Mesenchymal stem cell (in vitro differentiated cells and primary cell): ENCODE data around the gene SMC3.

ENCODE experiments used
- DNase-seq: peaks from one replicate; pipeline ENCODE4 v3.0.0-alpha.2; 2013
- H2AFZ ChIP-seq: one replicate; pipeline ENCODE4 v1.6.1; 2013; ENCODE audit warnings: low read depth, mild to moderate bottlenecking, control low read depth, inconsistent platforms, low read length, moderate library complexity
- H2AK5ac ChIP-seq: 2 replicates; pipeline ENCODE4 v1.6.1; 2013; ENCODE audit warnings: low read length, moderate library complexity, mild to moderate bottlenecking, inconsistent platforms; ENCODE audit not compliant: severe bottlenecking
- H2BK120ac ChIP-seq: one replicate; pipeline ENCODE4 v1.6.1; 2013; ENCODE audit warnings: low read depth, mild to moderate bottlenecking, inconsistent platforms, low read length, moderate library complexity
- H2BK12ac ChIP-seq, 2 experiments: one replicate each; pipeline ENCODE4 v1.6.1; 2013; ENCODE audit warnings: inconsistent platforms in 2 of 2, low read length in 2 of 2, mild to moderate bottlenecking in 2 of 2, moderate library complexity in 2 of 2, control low read depth in 1 of 2
- H2BK15ac ChIP-seq: one replicate; pipeline ENCODE4 v1.6.1; 2013; ENCODE audit warnings: mild to moderate bottlenecking, low read depth, inconsistent platforms; ENCODE audit not compliant: poor library complexity, severe bottlenecking
- H2BK5ac ChIP-seq: 2 replicates; pipeline ENCODE4 v1.6.1; 2013; ENCODE audit warnings: low read depth, mild to moderate bottlenecking, low read length, control low read depth, inconsistent platforms; ENCODE audit not compliant: poor library complexity, severe bottlenecking
- H3K14ac ChIP-seq, 2 experiments: one replicate each; pipeline ENCODE4 v1.6.1; 2013; ENCODE audit warnings: inconsistent platforms in 2 of 2, low read length in 2 of 2, control low read depth in 1 of 2, mild to moderate bottlenecking in 1 of 2, moderate library complexity in 1 of 2
- H3K18ac ChIP-seq, 2 experiments: one replicate each; pipeline ENCODE4 v1.6.1; 2013; ENCODE audit warnings: inconsistent platforms in 2 of 2, low read length in 2 of 2, control low read depth in 1 of 2, low read depth in 1 of 2, mild to moderate bottlenecking in 1 of 2
- H3K23ac ChIP-seq, 2 experiments: one replicate each; pipeline ENCODE4 v1.6.1; 2013; ENCODE audit warnings: inconsistent platforms in 2 of 2, low read length in 2 of 2, mild to moderate bottlenecking in 2 of 2, moderate library complexity in 2 of 2, control low read depth in 1 of 2
- H3K27ac ChIP-seq: 2 replicates; pipeline ENCODE4 v1.5.1; 2013; ENCODE audit warnings: mild to moderate bottlenecking, moderate library complexity, low read length, control low read depth, inconsistent platforms; ENCODE audit not compliant: poor library complexity, severe bottlenecking
- H3K27me3 ChIP-seq, 2 experiments: 2 replicates each; pipeline versions ENCODE4 v1.6.1 to v1.7.0; 2013; ENCODE audit warnings: low read length in 2 of 2, mild to moderate bottlenecking in 2 of 2, moderate library complexity in 2 of 2, control low read depth in 1 of 2, inconsistent platforms in 1 of 2; ENCODE audit not compliant: control insufficient read depth in 1 of 2, insufficient read depth in 1 of 2
- H3K36me3 ChIP-seq, 2 experiments: 2 replicates each; pipeline versions ENCODE4 v1.6.1 to v1.7.0; 2013; ENCODE audit warnings: low read length in 2 of 2, control low read depth in 1 of 2, inconsistent platforms in 1 of 2, low read depth in 1 of 2, mild to moderate bottlenecking in 1 of 2; ENCODE audit not compliant: insufficient read depth in 2 of 2, control insufficient read depth in 1 of 2
- H3K4ac ChIP-seq, 2 experiments: one replicate each; pipeline ENCODE4 v1.6.1; 2013; ENCODE audit warnings: inconsistent platforms in 2 of 2, low read length in 2 of 2, mild to moderate bottlenecking in 2 of 2, moderate library complexity in 2 of 2, control low read depth in 1 of 2, low read depth in 1 of 2
- H3K4me1 ChIP-seq: 2 replicates; pipeline ENCODE4 v1.6.1; 2013; ENCODE audit warnings: low read depth, low read length, control low read depth; ENCODE audit not compliant: control insufficient read depth, insufficient read depth
- H3K4me2 ChIP-seq: 2 replicates; pipeline ENCODE4 v1.6.1; 2013; ENCODE audit warnings: low read length, mild to moderate bottlenecking, inconsistent platforms; ENCODE audit not compliant: poor library complexity, severe bottlenecking
- H3K4me3 ChIP-seq, 2 experiments: 2 replicates each; pipeline versions ENCODE4 v1.5.1 to v1.7.0; 2013; ENCODE audit warnings: low read length in 2 of 2, mild to moderate bottlenecking in 2 of 2, control low read depth in 1 of 2, low read depth in 1 of 2; ENCODE audit not compliant: insufficient read depth in 1 of 2
- H3K79me1 ChIP-seq: replicated peaks from 2 replicates; pipeline ENCODE4 v1.6.1; 2013; ENCODE audit warnings: mild to moderate bottlenecking, control low read depth, low read length, inconsistent platforms; ENCODE audit not compliant: poor library complexity, severe bottlenecking
- H3K9ac ChIP-seq: 2 replicates; pipeline ENCODE4 v1.7.0; 2013; ENCODE audit warnings: mild to moderate bottlenecking, low read length, moderate library complexity
- H3K9me3 ChIP-seq: 2 replicates; pipeline ENCODE4 v1.7.0; 2013; ENCODE audit warnings: mild to moderate bottlenecking, low read length; ENCODE audit not compliant: control insufficient read depth
- H4K8ac ChIP-seq: one replicate; pipeline ENCODE4 v1.6.1; 2013; ENCODE audit warnings: inconsistent platforms, mild to moderate bottlenecking, low read length, moderate library complexity
- H4K91ac ChIP-seq: one replicate; pipeline ENCODE4 v1.6.1; 2013; ENCODE audit warnings: mild to moderate bottlenecking, low read length, inconsistent platforms
- WGBS: methylation state at CpG from one replicate; pipeline ENCODE4 v1.1.7; 2013; ENCODE audit warnings: mixed read lengths; 5-methylcytosine and 5-hydroxymethylcytosine counted together

The SMC3 gene

GRCh38 chr10:110558041-110558440 lies 9.5 kb upstream of the SMC3 start:
- DNase-seq: no peak
- Histone ChIP-seq H3K4me3 (no peak overlapping the region), H2AK5ac (no peak overlapping the region), H3K36me3 (no peaks in the 10 kb centered on the region), H3K9ac (no peak overlapping the region), H3K4me1 (peaks cover 3% of the 10 kb centered on the region), H3K4ac (no peak overlapping the region), H3K14ac (no peak overlapping the region), H4K8ac (no peak overlapping the region), H3K27ac (no peak overlapping the region), H3K4me2 (no peak overlapping the region), H3K79me1 (no peaks in the 10 kb centered on the region), H3K23ac (no peak overlapping the region), H3K9me3 (no peaks in the 10 kb centered on the region), H3K27me3 (no peaks in the 10 kb centered on the region), H2BK15ac (no peak overlapping the region), H2BK5ac (no peak overlapping the region), H2BK12ac (no peak overlapping the region), H4K91ac (no peak overlapping the region), H2BK120ac (no peak overlapping the region), H3K18ac (no peak overlapping the region), H2AFZ (no peak overlapping the region)
- WGBS: 62% methylated on average over 2 of the region's 3 CpGs

DNA sequence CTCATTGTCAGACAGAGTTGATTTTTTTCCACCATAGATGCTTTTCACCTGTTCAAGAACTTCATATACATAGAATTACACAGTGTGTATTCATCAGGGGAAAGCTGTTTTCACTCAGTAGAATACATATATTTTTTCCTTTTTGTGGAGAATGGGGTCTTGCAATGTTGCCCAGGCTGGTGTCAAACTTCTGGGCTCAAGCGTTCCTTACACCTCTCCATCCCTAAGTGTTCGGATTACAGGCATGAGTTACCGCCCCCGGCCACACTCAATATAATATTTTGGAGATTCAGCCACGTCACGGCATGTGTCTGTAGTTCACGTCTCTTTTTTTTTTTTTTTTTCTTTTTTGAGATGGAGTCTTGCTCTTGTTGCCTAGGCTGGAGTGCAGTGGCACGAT lies 7.5 kb upstream of the SMC3 start:
- H3K79me1 ChIP-seq: no peaks in the 10 kb centered on the region
- no peak overlapping the region for H3K27ac ChIP-seq
- H2BK15ac ChIP-seq: no peak overlapping the region
- H3K4me2 ChIP-seq: no peak overlapping the region
- no peaks in the 10 kb centered on the region for H3K27me3 ChIP-seq
- no peaks in the 10 kb centered on the region for H3K4me1 ChIP-seq
- H3K14ac ChIP-seq: no peak overlapping the region
- H2BK12ac ChIP-seq: no peak overlapping the region
- no peak overlapping the region for H3K23ac ChIP-seq
- H4K8ac ChIP-seq: no peak overlapping the region
- no peak for DNase-seq
- H3K9ac ChIP-seq: no peak overlapping the region
- H3K4me3 ChIP-seq: no peak overlapping the region
- no peak overlapping the region for H2AK5ac ChIP-seq
- H3K18ac ChIP-seq: no peak overlapping the region
- H3K4ac ChIP-seq: no peak overlapping the region
- H2BK120ac ChIP-seq: no peak overlapping the region
- H2AFZ ChIP-seq: no peak overlapping the region
- H3K9me3 ChIP-seq: no peaks in the 10 kb centered on the region
- no peak overlapping the region for H2BK5ac ChIP-seq
- over 99% methylated on average over 8 of the region's 8 CpGs for WGBS
- H4K91ac ChIP-seq: no peak overlapping the region
- H3K36me3 ChIP-seq: no peaks in the 10 kb centered on the region

DNA sequence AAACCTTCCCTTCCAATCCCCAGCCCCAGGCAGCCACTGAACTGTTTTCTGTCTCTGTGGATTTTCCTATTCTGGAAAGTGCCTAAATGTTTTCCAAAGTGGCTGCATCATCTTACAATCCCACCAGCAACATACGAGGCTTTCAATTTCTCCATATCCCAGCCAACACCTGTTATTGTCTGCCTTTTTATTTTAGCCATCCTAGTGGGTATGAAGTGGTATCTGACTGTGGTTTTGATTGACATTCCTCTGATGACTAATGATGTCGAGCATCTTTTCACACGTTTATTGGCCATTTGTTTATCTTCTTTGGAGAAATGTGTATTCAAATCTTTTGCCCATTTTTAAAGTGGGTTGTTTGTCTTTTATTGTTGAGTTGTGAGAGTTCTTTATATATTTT lies 6.2 kb upstream of the SMC3 start:
- Histone ChIP-seq H4K8ac (no peak overlapping the region), H3K4ac (no peak overlapping the region), H2BK15ac (no peak overlapping the region), H3K4me2 (no peak overlapping the region), H3K4me1 (peaks cover under 1% of the 10 kb centered on the region), H3K23ac (no peak overlapping the region), H2AFZ (no peak overlapping the region), H3K9ac (no peak overlapping the region), H2BK12ac (no peak overlapping the region), H3K36me3 (no peaks in the 10 kb centered on the region), H2BK120ac (no peak overlapping the region), H3K4me3 (no peak overlapping the region), H3K18ac (no peak overlapping the region), H3K27ac (no peak overlapping the region), H4K91ac (no peak overlapping the region), H2AK5ac (no peak overlapping the region), H3K27me3 (no peaks in the 10 kb centered on the region), H3K9me3 (no peaks in the 10 kb centered on the region), H3K79me1 (peaks cover 1% of the 10 kb centered on the region), H3K14ac (no peak overlapping the region), H2BK5ac (no peak overlapping the region)
- 68% methylated on average over 2 of the region's 3 CpGs for WGBS
- DNase-seq: no peak

DNA sequence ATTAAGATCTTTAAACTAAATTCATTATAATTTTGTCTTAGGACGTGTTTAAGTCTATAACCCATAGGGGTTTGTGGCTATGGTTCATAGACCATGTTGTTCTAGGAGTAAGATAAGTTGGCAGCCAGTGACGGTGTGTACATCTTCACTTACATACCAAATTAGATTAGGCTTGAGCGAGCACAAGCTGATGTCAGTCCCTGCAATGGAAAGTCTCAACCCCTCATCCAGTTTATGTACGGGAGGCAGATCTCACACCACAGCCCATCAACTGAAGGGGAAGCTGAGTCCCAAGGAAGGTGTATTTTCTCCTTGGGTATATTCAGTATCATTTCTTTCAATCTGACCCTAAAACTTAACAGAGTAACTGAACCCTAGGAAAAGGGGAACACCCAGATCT lies 5.1 kb upstream of the SMC3 start:
- Histone ChIP-seq H2BK5ac (no peak overlapping the region), H3K4me3 (no peak overlapping the region), H3K9me3 (no peaks in the 10 kb centered on the region), H2BK12ac (no peak overlapping the region), H2AFZ (no peak overlapping the region), H3K4ac (no peak overlapping the region), H2BK15ac (no peak overlapping the region), H3K4me2 (no peak overlapping the region), H4K8ac (no peak overlapping the region), H3K27ac (no peak overlapping the region), H2BK120ac (no peak overlapping the region), H3K4me1 (peaks cover 3% of the 10 kb centered on the region), H3K23ac (no peak overlapping the region), H3K79me1 (peaks cover 1% of the 10 kb centered on the region), H4K91ac (no peak overlapping the region), H3K27me3 (no peaks in the 10 kb centered on the region), H3K9ac (no peak overlapping the region), H3K14ac (no peak overlapping the region), H3K18ac (no peak overlapping the region), H2AK5ac (no peak overlapping the region), H3K36me3 (no peaks in the 10 kb centered on the region)
- no peak for DNase-seq
- WGBS: 100% methylated on average over 1 of the region's 4 CpGs
